Prostate gland (tissue), 2 donors: ENCODE measurements around the gene CREB5. TPM values are rescaled to one million over a fixed set of nuclear protein-coding genes. Genes with fewer than 3 reads are reported as not detected.

Experiments used
- DNase-seq: peaks from one replicate; pipeline ENCODE4 v3.0.0-alpha.2; 2019; ENCODE audit warnings: low spot score
- H3K27ac ChIP-seq, 2 donors: fragments of 200-600 bp; sonication (generic); 2 replicates each; pipeline ENCODE4 v1.5.1; 2017 to 2019
- H3K27me3 ChIP-seq: fragments of 200-600 bp; sonication (generic); replicated peaks from 2 replicates; pipeline ENCODE4 v1.5.1; 2019; ENCODE audit not compliant: insufficient read depth
- H3K36me3 ChIP-seq, 2 donors: fragments of 200-600 bp; sonication (generic); 1 replicate in 1 of 2; 2 replicates in 1 of 2; pipeline versions ENCODE4 v1.5.1 to v1.8.1; 2017 to 2019
- H3K4me1 ChIP-seq: fragments of 200-600 bp; sonication (generic); replicated peaks from 2 replicates; pipeline ENCODE4 v1.5.1; 2019
- H3K4me3 ChIP-seq, 2 donors: fragments of 200-600 bp; sonication (generic); 2 replicates each; pipeline ENCODE4 v1.5.1; 2017 to 2019
- H3K9me3 ChIP-seq: fragments of 200-600 bp; sonication (generic); 2 replicates; pipeline ENCODE4 v1.5.1; 2017
- CTCF ChIP-seq, 4 experiments: fragments of 200-600 bp in 2 of 4; fragments of 450-650 bp in 2 of 4; sonication (generic) in 2 of 4; IDR thresholded peaks; 1 replicate in 3 of 4; 2 replicates in 1 of 4; pipeline ENCODE4 v1.5.1; 2016 to 2019; ENCODE audit warnings: antibody characterized with exemption in 4 of 4, mild to moderate bottlenecking in 2 of 4, moderate library complexity in 2 of 4
- POLR2A ChIP-seq: fragments of 450-650 bp; IDR thresholded peaks from one replicate; pipeline ENCODE4 v1.6.1; 2016; ENCODE audit warnings: antibody characterized with exemption, mild to moderate bottlenecking
- POLR2AphosphoS5 ChIP-seq: sonication (generic); formaldehyde crosslinking; IDR thresholded peaks from one replicate; pipeline ENCODE4 v1.6.1; 2017; ENCODE audit warnings: antibody characterized with exemption
- WGBS: methylation state at CpG from one replicate; pipeline ENCODE4 v1.1.5; 2018; 5-methylcytosine and 5-hydroxymethylcytosine counted together
- intact Hi-C: fragments of 100-400 bp; cut with DNase I; formaldehyde crosslinking; loops from one replicate; pipeline ENCODE4 v1.14.2; 2022
- total RNA-seq, 2 donors: library from RNA; depleted of rRNA; stranded (reverse); fragments of >200 nt; gene quantifications; one replicate each; pipeline ENCODE4 v1.1.0, GENCODE V29; 2016

Gene CREB5
- total RNA-seq, 2 donors from 2014 or later: 0.46 to 3.4 TPM

- Histone ChIP-seq H3K27ac (no peak overlapping the region), H3K4me3 (no peak overlapping the region), H3K36me3 (no peaks in the 10 kb centered on the region), H3K4me1 (no peaks in the 10 kb centered on the region), H3K9me3 (no peaks in the 10 kb centered on the region), H3K27me3 (peaks cover 1% of the 10 kb centered on the region)
- no peak for DNase-seq
- 93% methylated on average over 8 of the region's 8 CpGs for WGBS
- intact Hi-C loops: no loop called here
- TF ChIP-seq POLR2AphosphoS5 (no peak), CTCF (IDR thresholded peaks at IDR 0.05) (no peak), POLR2A (no peak)
Measured at GRCh38 chr7:28458732-28459131, 46.4 kb downstream of the CREB5 start.

- Histone ChIP-seq H3K4me1 (no peaks in the 10 kb centered on the region), H3K4me3 (no peak overlapping the region), H3K27me3 (peaks cover 3% of the 10 kb centered on the region), H3K36me3 (no peaks in the 10 kb centered on the region), H3K27ac (no peak overlapping the region), H3K9me3 (no peaks in the 10 kb centered on the region)
- intact Hi-C loops: no loop called here
- 83% methylated on average over 4 of the region's 4 CpGs for WGBS
- TF ChIP-seq CTCF (IDR thresholded peaks at IDR 0.05) (no peak), POLR2A (no peak), POLR2AphosphoS5 (no peak)
- DNase-seq: no peak
Measured at GRCh38 chr7:28459306-28459705, 47.0 kb downstream of the CREB5 start.

DNA sequence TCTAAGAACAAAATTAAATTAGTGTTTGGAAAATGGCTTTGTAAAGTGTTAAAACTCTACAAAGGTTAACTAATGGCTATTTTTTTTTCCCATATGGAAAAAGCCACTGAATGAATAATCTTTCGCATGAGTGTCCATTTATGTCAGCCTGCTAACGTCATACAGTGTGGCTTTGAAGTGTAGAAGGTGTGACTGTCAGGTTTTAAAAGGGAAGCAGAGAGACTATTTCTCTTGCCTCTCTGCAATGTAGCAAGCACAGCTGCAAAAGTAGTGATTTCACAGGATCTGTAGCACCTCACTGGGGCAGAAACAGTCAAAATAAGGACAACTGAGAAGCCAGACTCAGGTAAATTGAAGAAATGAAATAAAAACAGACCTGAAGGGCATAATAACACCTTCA, 53.4 kb downstream of the CREB5 start:
- Histone ChIP-seq H3K4me3 (no peak overlapping the region), H3K36me3 (no peaks in the 10 kb centered on the region), H3K9me3 (no peaks in the 10 kb centered on the region), H3K27ac (no peak overlapping the region), H3K27me3 (peaks cover 3% of the 10 kb centered on the region), H3K4me1 (no peaks in the 10 kb centered on the region)
- WGBS: 80% methylated on average over 2 of the region's 2 CpGs
- TF ChIP-seq POLR2A: no peak
- no peak for TF ChIP-seq POLR2AphosphoS5
- no peak for TF ChIP-seq CTCF (IDR thresholded peaks at IDR 0.05)
- no peak for DNase-seq
- intact Hi-C loops: no loop called here

DNA sequence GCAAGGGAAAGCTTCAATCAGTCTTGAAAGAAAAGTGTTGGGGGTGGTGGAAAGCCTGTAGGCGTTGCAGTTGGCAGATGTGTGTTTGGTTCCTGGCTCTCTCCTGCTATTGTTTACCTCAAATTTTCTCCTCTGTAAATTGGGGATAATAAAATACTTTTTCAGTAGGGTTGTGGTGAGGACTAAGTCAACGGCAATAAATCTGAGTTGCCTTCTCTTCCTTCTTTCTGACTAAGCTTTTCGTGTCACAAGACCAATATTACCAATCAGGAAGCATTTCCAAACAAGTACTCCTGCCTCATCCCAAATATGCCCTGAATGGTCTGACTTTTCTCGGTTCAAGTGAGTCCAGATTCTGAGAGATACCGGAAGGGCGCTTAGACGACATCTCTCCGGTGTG, 54.0 kb downstream of the CREB5 start:
- intact Hi-C loops: no loop called here
- H3K27ac ChIP-seq: no peak overlapping the region
- peaks cover 3% of the 10 kb centered on the region for H3K27me3 ChIP-seq
- 62% methylated on average over 8 of the region's 8 CpGs for WGBS
- no peaks in the 10 kb centered on the region for H3K9me3 ChIP-seq
- no peak for DNase-seq
- TF ChIP-seq POLR2A: no peak
- TF ChIP-seq CTCF (IDR thresholded peaks at IDR 0.05): no peak
- TF ChIP-seq POLR2AphosphoS5: no peak
- H3K4me1 ChIP-seq: no peaks in the 10 kb centered on the region
- no peak overlapping the region for H3K4me3 ChIP-seq
- H3K36me3 ChIP-seq: no peaks in the 10 kb centered on the region

- intact Hi-C loops: no loop called here
- H3K4me1 ChIP-seq: no peaks in the 10 kb centered on the region
- H3K27ac ChIP-seq: no peak overlapping the region
- no peak for DNase-seq
- no peak for TF ChIP-seq POLR2A
- TF ChIP-seq POLR2AphosphoS5: no peak
- TF ChIP-seq CTCF (IDR thresholded peaks at IDR 0.05): no peak
- no peaks in the 10 kb centered on the region for H3K9me3 ChIP-seq
- H3K4me3 ChIP-seq: no peak overlapping the region
- WGBS: 100% methylated on average over 1 of the region's 1 CpG
- H3K27me3 ChIP-seq: peaks cover 3% of the 10 kb centered on the region
- H3K36me3 ChIP-seq: no peaks in the 10 kb centered on the region
Measured at GRCh38 chr7:28466885-28467284, 54.6 kb downstream of the CREB5 start.
